Fibroblast of upper back skin (primary cell): Measurements from ENCODE around the gene PLOD1.
"Not testable (repeated sequence)": the region's sequence is repeated elsewhere in the genome, so short reads cannot be mapped to it uniquely, and the experiment has no call there.

Experiments
- DNase-seq: peaks from one replicate; pipeline ENCODE4 v3.0.0-alpha.2; 2013

PLOD1 gene

DNA sequence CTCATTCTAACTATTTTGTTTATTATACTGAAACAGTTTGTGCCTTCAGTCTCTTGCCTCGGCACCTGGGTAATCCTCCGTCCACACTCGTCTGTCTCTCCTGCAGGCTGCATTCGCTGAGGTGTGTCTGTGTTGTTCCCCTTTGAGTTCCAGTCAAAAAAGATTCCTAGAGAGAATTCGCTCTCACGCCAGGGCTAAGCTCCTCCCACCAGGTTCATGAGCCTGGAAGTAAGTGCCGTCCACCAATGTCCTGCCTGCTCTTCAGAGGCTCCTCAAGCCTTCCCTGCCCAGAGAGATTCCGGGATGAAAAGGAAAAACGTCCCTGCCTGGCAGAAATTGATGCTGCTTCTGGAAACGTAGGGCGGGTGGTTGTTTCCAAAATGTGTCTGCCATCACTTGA is 21.2 kb upstream of the PLOD1 start:
- no peak for DNase-seq

GRCh38 chr1:11914024-11914423 is 20.5 kb upstream of the PLOD1 start:
- no peak for DNase-seq

- DNase-seq: peak; percentile 82
Observed at GRCh38 chr1:11918799-11919519, 15.6 kb upstream of the PLOD1 start.

GRCh38 chr1:11919621-11920020 is 14.9 kb upstream of the PLOD1 start:
- no peak for DNase-seq

- no peak for DNase-seq
Observed at GRCh38 chr1:11920239-11920903, 14.1 kb upstream of the PLOD1 start.

DNA sequence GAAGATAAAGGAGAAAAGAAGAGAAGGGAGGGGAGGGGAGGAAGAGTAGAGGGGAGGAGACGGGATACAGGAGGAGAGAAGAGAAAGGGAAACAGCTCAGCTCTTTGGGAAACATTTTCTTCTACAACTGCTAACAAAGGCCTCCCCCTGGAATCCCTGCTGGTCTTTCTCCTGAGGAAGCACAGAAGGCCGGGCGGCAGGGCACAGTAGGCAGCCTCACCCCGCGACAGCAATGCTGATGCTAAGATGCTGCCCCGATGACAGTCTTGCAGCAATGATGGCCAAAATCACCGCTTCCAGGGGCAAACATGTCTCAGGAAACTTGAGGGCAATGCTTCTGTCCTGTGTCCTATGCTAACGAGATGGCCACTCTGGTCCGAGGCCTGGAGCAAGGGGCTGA is 13.5 kb upstream of the PLOD1 start:
- no peak for DNase-seq

DNA sequence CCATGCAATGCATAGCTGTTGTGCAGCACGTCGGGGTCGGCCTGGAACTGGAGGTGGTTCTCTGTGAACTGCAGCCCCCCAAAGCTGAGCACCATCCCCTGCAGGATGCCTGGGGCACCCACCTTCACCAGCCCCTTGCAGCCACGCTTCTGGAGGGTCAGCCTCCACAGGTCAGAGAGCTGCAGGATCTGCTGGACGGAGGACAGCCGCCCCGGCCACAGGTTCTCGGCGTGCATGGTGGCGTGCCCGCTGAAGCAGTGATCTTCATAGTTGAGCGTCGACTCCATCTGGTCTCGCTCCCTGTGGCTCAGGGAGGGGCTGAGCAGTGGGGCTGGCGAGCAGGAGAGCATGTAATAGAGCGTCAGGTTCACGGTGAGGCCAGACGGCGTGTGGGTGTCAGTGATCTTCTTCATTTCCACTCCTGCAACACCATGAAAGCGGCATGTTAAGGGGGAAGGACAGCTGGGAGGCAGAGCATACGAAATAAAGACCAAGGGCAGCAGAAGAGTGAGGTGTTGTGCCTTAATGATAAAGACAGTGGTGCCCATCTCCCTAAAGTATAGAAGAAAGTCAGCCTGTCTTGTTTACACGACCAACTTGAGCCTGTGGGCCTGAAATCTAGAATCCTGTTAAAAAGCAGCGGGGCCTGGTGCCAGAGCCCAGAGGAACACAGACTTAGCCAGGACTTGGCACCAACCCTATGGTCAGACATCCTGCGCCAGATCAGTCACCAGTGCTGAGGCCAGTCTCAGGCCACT is 11.3 kb upstream of the PLOD1 start:
- DNase-seq: no peak

- DNase-seq: no peak
Observed at GRCh38 chr1:11923827-11924113, 10.7 kb upstream of the PLOD1 start.

- no peak for DNase-seq
Observed at GRCh38 chr1:11924334-11925195, 10.0 kb upstream of the PLOD1 start.

DNA sequence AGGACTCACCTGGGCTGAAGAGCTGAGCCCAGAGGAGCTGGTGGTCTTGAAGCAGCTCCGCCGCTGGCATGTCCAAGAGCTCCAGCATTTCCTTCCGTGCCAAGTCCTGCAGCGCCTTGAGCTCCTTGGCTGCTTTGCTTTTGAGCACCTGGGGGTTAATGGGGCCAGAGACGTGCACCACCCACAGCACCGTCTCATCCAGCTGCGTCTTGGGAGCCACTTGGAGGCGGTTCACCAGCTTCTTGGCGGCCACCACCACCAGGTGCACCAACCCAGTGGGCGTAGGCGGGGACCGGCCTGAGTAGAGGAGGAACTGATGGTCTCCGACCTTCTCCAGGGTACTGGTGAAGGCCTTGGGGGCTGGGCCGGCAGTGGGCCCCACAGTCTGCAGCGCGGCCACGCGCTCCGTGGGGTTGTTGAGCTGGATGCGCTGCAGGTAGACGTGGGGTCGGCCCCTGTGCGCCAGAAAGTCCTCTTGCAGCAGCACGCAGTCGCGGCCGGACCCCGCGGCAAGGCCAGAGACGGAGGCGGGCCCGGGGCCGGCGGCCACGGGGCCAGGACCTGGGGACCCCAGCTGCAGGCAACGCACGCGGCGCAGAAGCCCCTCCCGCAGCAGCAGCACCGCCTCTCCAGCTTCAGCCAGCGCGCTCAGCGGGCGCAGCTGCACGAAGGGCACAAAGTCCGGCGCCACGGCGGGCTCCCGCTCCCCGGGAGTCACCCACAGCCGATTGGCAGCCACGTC is 9.2 kb upstream of the PLOD1 start:
- DNase-seq: not testable (repeated sequence)

GRCh38 chr1:11925938-11926292 is 8.6 kb upstream of the PLOD1 start:
- no peak for DNase-seq

- DNase-seq: no peak
Observed at GRCh38 chr1:11927866-11928592, 6.5 kb upstream of the PLOD1 start.

GRCh38 chr1:11929849-11930248 is 4.7 kb upstream of the PLOD1 start:
- DNase-seq: peak; percentile 89

GRCh38 chr1:11930571-11931445 is 3.7 kb upstream of the PLOD1 start:
- DNase-seq: peak; percentile 86

DNA sequence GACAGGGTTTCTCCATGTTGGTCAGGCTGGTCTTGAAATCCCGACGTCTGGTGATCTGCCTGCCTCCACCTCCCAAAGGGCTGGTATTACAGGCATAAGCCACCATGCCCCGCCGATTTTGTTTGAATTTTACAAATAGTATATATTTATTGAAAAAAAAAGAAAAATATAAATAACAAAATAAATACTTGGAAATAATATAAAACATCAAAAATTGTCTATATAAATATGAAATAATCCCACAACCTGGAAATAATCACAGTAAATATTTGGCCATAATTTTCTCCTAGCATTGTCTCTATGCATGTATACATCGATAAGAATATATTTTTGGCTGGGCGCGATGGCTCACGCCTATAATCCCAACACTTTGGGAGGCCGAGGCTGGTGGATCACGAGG is 2.7 kb upstream of the PLOD1 start:
- DNase-seq: no peak

GRCh38 chr1:11935057-11935412 is 518 bp downstream of the PLOD1 start:
- DNase-seq: no peak

GRCh38 chr1:11935733-11936132 is 1.2 kb downstream of the PLOD1 start:
- not testable (repeated sequence) for DNase-seq

DNA sequence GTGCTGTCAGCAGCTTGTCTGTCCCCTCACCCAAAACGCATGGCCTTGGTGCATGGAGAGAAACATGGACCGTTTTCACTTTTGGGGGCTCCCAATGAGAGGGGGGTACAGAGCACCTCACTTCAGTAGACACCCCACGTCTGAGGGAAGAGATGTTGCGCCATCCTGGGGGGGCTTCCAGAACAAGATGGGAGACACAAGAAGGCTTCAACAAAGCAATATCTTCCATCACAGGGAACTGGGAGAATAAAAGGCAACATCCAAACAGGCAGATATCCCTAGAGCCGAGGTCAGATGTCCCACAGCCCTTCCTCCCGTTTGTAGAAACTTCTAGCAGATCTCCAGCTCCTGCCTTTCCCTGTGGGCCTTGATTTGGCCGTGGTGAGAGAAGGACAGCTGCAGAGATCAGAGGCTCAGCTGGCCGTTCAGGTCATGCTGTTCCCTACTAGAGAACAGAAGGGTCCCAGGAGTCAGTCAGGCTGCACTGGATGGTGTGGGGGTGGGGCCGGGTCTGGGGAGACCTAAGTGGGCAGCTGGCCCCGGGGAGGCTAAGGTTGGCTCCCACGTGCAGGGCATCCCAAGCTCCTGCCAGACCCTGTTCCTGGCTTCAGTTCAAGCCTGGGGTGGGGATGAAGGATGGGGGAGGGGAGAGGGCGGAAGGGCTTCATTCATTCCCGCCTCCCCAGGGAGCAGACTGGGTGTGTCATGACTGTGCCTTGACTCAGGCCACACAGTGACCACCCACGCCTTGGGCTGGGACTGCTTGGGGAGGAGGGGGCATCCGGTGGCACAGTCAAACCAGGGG is 4.4 kb downstream of the PLOD1 start:
- DNase-seq: no peak

DNA sequence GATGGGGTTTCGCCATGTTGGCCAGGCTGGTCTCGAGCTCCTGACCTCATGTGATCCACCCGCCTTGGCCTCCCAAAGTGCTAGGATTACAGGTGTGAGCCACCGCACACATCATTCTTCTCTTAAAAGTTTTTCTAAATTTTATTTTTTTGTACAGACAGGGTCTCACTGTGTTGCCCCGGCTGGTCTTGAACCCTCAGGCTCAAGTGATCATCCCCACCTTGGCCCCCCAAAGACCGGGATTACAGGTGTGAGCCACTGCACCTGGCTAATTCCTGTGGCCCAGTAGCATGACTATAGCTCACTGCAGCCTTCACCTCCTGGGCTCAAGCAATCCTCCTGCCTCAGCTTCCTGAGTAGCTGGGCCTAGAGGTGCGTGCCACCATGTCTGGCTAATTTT is 5.3 kb downstream of the PLOD1 start:
- DNase-seq: not testable (repeated sequence)
